ENCODE measurements around the gene MCEE. TPM values are rescaled to one million over a fixed set of nuclear protein-coding genes. Genes with fewer than 3 reads are reported as not detected.

The MCEE gene
- total and polyA plus RNA-seq, 2 of the 4 experiments (the other 2 are of a cell fraction): 11.1 to 15.0 TPM

GRCh38 chr2:71125506-71126294 is 4.3 kb downstream of the MCEE start:
- H3K27ac ChIP-seq (ENCODE audit: insufficient read depth, low read length): no peak overlapping the region
- H3K79me1 ChIP-seq (ENCODE audit: low read depth in 1 of 2, low read length in 2 of 2): peaks cover 6 to 31% of the 10 kb centered on the region in 2 experiments; a peak in 3 of 4 replicates
- no peak overlapping the region for H3K4me2 ChIP-seq (ENCODE audit: low read depth, low read length)
- no peak overlapping the region for H3K56ac ChIP-seq (ENCODE audit: extremely low read depth, insufficient read depth, low read length)
- H3K4ac ChIP-seq (ENCODE audit: low read depth, low read length): no peak overlapping the region
- whole genome bisulfite sequencing, 2 experiments (ENCODE audit: extremely low coverage in 2 of 2, insufficient read length in 1 of 2): 100% methylated on average over 1 of the region's 7 CpGs; no CpG with 5 or more reads in 1 of the 2 experiments
- no TSS peak for BruUV-seq (replicated peaks)
- no peak overlapping the region for H2AK5ac ChIP-seq (ENCODE audit: low read depth, low read length)
- no peak overlapping the region for H4K8ac ChIP-seq (ENCODE audit: low read depth in 2 of 2, low read length in 2 of 2)
- intact Hi-C loops (cut with micrococcal nuclease): loop anchor here (10.0 kb wide), 1 partner anchor 121 kb away; no protein-coding TSS in a partner anchor
- no peak overlapping the region for H2BK5ac ChIP-seq (ENCODE audit: low read depth, low read length, poor library complexity, severe bottlenecking)
- H3K9me3 ChIP-seq (ENCODE audit: control insufficient read depth, insufficient read depth, low read length): no peaks in the 10 kb centered on the region
- no peak overlapping the region for H2BK15ac ChIP-seq (ENCODE audit: low read depth, low read length)
- no peak overlapping the region for H2AK9ac ChIP-seq (replicated peaks; ENCODE audit: low read depth, low read length, poor library complexity)
- H3K14ac ChIP-seq (replicated peaks; ENCODE audit: low read depth, low read length): no peak overlapping the region
- H3K4me1 ChIP-seq (ENCODE audit: control insufficient read depth, insufficient read depth, low read length): no peaks in the 10 kb centered on the region
- no peak overlapping the region for H3K4me3 ChIP-seq (ENCODE audit: insufficient read depth, low read depth, low read length)
- in situ Hi-C loops (cut with MboI; ENCODE audit: low sequenced_read_pairs): no loop called here
- H4K20me1 ChIP-seq (ENCODE audit: insufficient read depth, low read length): no peaks in the 10 kb centered on the region; the same call in none of the 2 replicates
- ATAC-seq (ENCODE audit: low read depth) (no peak), DNase-seq (no peak)
- no peak overlapping the region for H2BK120ac ChIP-seq (ENCODE audit: low read depth, low read length)
- H3K27me3 ChIP-seq (ENCODE audit: control insufficient read depth, insufficient read depth, low read length): no peaks in the 10 kb centered on the region
- H3K23ac ChIP-seq (ENCODE audit: low read depth, low read length): no peak overlapping the region
- no peak overlapping the region for H3K18ac ChIP-seq (ENCODE audit: low read depth, low read length)
- dilution Hi-C loops (cut with HindIII; ENCODE audit: low sequenced_read_pairs, unreplicated experiment): no loop called here
- CTCF ChIA-PET: no interaction called here
- no peak overlapping the region for H4K91ac ChIP-seq (ENCODE audit: insufficient read depth, low read depth, low read length)
- no peak overlapping the region for H3K9ac ChIP-seq (ENCODE audit: low read depth, low read length)
- POLR2A ChIA-PET (ENCODE audit: unreplicated experiment): no interaction called here
- no peaks in the 10 kb centered on the region for H3K9me1 ChIP-seq (ENCODE audit: insufficient read depth, low read length)
- H3K36me3 ChIP-seq (ENCODE audit: control insufficient read depth, insufficient read depth, low read length): peaks cover 9% of the 10 kb centered on the region; the same call in 1 of the 2 replicates
- no peak overlapping the region for H4K5ac ChIP-seq (ENCODE audit: low read depth, low read length)
- no peak overlapping the region for H2AFZ ChIP-seq (replicated peaks; ENCODE audit: low read length, poor library complexity)
- H2BK20ac ChIP-seq (ENCODE audit: low read depth, low read length): no peak overlapping the region
- TF ChIP-seq RCOR1 (IDR thresholded peaks at IDR 0.05; ENCODE audit: insufficient replicate concordance, low read length) (no peak), MAZ (IDR thresholded peaks at IDR 0.05; ENCODE audit: borderline replicate concordance, low read depth, low read length) (no peak), POLR2A (IDR thresholded peaks at IDR 0.05; ENCODE audit: low read depth, low read length) (no peak), RFX5 (IDR thresholded peaks at IDR 0.05; ENCODE audit: low read depth, low read length) (no peak), USF2 (IDR thresholded peaks at IDR 0.05; ENCODE audit: low read depth, low read length) (no peak), ELK1 (IDR thresholded peaks at IDR 0.05; ENCODE audit: borderline replicate concordance, low read depth, low read length) (no peak), MXI1 (IDR thresholded peaks at IDR 0.05; ENCODE audit: borderline replicate concordance, low read depth, low read length) (no peak), SMC3 (IDR thresholded peaks at IDR 0.05; ENCODE audit: low read depth, low read length) (no peak), FOS (IDR thresholded peaks at IDR 0.05; ENCODE audit: low read depth, low read length) (no peak), CEBPB (IDR thresholded peaks at IDR 0.05; ENCODE audit: low read depth, low read length) (no peak), CHD1 (IDR thresholded peaks at IDR 0.05; ENCODE audit: low read depth, low read length) (no peak), NFE2L2 (IDR thresholded peaks at IDR 0.05; ENCODE audit: low read depth, low read length) (no peak), BHLHE40 (IDR thresholded peaks at IDR 0.05; ENCODE audit: low read depth, low read length) (no peak), CTCF (conservative IDR thresholded peaks at IDR 0.05; ENCODE audit: low read depth, low read length) (no peak), RAD21 (IDR thresholded peaks at IDR 0.05; ENCODE audit: low read length) (no peak)

Measured in IMR-90 (cell line).